Activated CD8-positive, alpha-beta memory T cell treated with anti-CD3 and anti-CD28 coated beads, Interleukin-2, amount 50 U/mL, for 1 hour (primary cell): ENCODE measurements around the gene POU6F2.
"Not testable (repeated sequence)": the region's sequence is repeated elsewhere in the genome, so short reads cannot be mapped to it uniquely, and the experiment has no call there.

Experiments used
- DNase-seq: peaks from one replicate; pipeline ENCODE4 v3.0.0-alpha.2; 2020; ENCODE audit errors: extremely low read depth

The POU6F2 gene, protein sequence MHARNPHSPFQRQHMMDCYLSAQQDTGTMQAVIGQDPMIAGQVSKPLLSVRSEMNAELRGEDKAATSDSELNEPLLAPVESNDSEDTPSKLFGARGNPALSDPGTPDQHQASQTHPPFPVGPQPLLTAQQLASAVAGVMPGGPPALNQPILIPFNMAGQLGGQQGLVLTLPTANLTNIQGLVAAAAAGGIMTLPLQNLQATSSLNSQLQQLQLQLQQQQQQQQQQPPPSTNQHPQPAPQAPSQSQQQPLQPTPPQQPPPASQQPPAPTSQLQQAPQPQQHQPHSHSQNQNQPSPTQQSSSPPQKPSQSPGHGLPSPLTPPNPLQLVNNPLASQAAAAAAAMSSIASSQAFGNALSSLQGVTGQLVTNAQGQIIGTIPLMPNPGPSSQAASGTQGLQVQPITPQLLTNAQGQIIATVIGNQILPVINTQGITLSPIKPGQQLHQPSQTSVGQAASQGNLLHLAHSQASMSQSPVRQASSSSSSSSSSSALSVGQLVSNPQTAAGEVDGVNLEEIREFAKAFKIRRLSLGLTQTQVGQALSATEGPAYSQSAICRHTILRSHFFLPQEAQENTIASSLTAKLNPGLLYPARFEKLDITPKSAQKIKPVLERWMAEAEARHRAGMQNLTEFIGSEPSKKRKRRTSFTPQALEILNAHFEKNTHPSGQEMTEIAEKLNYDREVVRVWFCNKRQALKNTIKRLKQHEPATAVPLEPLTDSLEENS

DNA sequence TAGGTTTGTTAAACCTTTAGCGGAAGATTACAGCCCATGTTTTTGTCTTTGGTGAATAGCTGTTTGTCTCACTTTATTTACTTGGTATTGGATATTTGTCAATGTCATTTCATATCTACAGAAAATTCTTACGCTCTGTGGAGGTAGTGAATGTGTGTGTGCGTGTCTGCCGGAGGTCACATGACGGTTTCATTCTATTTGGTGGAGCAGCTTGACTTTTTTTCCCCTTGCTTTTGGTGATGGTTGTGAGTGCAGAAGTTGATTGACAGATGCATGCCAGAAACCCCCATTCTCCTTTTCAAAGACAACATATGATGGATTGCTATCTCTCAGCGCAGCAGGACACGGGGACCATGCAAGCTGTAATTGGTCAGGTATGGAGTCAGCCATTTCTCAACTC lies at the start of gene POU6F2:
Gene POU6F2 (plus strand): TSS at position 225 of the 400 bp plus-strand sequence. CDS start 45 bp downstream, at position 270.
- no peak for DNase-seq

DNA sequence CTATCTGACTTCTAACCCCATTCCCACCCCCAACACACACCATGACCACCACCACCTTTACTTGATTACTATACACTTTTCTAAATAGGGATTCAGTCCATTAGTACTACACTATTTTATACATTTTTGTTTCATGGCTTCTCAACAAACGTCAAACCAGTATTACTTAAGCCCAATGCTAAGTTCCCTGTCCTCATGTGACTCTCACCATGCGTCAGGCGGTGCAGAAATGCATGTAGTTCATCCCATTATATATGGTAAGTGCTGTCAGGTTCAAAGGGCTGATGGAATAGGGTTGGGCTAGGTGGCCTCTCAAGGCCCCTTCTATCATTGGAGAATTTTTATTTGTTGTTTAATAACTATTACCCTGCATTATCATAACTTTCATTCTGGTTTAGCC lies 49.2 kb upstream of the POU6F2 start:
- DNase-seq = no peak

DNA sequence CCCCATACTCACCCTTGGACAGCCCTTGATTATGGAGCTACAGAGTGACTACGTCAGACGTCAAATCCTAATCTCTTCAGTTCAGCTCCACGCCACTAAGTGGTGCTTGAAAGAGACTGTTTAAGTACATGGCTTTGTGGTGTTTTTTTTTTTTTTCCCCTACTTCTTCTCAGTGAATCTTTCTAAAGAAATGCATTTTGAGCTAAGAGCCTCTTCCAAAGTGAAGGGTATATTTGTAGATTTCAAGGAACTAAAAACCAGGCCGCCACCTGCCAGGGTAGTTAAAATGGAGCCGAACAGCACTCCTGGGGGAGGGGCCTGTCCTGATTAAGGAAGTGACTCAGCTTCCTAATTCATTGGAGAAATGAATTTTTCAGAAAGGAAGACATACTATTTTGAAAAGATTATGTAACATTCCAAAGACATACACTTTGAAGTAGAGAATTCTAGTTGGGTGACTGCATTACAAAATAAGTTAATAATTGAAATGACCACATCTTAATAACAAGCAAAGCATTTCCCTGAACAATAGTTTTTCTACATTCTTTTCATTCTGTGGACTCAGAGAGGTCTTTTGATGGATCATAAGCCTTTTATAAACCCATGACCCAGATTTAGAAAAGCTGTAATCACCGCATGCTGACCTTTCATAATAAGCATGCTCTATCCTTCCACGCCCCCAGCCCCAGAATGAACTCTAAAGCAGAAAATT lies 48.1 kb upstream of the POU6F2 start:
- no peak for DNase-seq

DNA sequence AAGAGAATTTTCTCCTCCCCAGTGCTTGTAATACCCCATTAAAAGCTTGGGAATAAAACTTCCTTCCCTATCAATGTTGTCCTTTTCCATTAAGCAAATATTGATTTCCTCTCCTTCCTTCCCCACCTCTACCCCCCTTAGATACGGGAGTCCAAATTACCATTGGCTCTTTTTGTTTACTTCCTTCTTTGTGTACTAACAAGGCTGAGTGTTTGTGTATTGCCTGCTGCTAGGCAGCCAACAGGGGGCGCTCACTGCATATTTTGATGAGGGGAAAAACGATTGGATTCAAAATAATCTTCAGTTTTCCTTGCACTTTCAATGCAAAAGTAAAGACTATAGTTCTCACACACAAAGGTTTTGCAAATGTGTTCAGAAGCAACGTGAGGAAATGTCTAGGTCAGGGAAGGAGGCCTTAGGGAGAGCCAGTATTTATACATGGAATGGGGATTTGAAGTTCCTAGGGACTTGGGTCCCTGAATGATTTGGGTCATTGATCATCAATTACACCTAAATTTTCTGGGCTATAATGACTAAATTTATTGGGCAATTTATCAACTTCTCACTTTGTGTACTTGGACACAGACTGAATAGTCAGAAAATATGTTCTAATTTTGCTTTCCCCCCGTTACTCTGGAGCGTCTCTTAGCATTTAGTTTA lies 45.1 kb upstream of the POU6F2 start:
- no peak for DNase-seq

DNA sequence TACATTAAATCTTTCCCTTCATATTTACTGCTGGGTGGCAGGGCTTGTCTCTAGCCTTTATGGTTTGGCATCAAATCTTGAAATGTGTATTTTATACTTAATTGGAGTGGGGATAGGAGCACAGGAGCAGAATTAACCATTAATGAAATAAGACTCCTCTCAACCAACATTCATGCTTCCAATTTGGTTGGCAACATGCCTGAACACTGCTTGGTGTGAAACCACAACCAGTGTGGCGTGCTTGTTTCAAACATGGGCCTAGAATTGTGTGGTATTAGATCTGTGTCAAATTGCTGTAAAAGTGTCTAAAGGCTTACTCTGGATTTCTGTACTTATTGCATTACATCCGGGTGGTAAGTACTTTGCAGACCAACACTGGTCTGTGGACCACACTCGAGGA lies 43.7 kb upstream of the POU6F2 start:
- no peak for DNase-seq

DNA sequence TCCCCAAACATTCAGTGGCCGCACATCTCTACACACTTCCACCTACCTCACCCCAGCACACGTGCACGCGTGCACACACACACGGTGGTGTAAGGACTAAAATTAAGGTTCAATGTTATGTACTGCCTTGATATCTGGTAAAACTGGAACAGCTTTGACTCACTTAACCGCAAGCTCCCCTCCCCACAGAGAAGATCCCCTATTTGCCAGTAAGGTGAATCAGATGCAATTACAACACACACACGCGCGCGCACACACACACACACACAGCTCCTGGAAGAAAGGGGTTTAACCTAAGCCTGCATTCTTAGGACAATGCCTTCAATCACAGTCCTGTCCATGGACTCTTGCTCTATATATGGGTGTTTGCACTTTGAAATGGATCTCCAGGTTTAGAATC lies 43.2 kb upstream of the POU6F2 start:
- no peak for DNase-seq

DNA sequence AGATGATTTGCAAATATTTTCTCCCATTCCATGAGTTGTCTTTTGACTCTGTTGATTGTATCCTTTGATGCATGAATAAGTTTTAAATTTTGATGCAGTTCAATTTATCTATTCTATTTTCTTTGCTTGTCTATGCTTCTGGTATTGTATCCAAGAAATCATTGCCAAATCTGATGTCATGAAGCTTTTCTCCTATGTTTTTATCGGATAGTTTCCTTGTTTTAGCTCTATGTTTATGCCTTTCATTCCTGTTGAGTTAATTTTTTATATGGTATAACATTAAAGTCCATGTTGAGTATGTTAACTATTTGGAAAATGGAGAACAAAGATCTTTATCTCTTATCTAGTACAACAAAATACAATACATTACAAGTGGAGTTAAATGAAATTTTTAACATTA lies 41.1 kb upstream of the POU6F2 start:
- no peak for DNase-seq

DNA sequence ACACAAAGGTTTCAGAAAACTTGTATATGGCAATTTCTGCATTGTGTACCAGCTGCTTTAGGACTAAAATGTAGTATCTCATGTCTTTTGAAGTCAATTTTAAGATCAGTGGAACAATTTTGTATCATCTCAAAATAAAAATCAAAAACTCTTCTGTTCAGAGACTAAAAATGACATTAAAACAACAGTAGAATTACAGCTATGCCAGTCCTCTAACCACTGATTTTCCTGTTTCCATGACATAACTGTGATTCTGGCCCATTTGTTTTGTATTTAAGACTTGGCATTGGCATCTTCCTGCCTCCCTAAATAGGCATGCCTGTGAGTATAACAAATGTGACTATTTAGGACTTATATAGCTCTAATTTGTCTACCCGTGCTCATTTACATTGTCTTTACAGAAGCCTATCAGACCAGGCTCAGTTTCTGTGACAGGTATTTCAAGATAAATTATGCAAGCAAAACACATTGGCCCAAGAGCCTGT lies 39.7 kb upstream of the POU6F2 start:
- no peak for DNase-seq

DNA sequence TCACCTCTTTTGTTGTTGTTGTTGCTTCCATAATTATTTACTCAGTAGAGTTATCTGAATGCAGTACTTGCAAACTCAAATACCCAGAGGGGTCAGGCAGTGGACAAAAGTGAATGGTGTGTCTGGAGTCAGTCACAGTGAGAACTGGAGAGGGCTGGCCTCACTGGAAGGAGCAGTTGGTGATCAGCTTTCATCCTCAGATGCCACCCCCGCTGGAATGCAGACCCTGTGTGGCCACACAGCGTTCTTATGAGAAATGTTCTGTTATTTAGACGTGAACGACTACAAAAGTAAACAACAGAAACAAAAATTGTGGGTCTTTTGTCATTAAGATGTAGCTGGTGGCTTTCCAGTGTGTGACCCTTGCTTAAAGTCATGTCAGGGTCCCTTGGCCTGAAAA lies 39.1 kb upstream of the POU6F2 start:
- no peak for DNase-seq

DNA sequence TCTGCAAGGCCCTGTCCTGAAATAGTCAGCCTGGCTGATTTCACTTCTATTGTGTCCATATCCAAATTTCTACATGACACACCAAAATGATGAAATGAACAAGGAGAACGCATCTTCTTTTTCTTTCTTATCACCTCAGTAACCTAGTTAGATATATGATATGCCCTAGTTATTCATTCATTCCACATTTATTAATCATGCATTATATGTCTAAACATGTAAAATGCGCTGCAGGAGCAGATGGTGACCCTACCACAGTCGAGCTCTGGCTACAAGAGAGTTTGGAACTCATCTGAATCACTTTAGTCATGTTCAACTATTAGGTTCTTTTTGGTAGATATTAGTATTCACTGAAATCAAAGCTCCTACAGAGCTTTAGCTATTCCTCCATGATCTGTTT lies 36.9 kb upstream of the POU6F2 start:
- DNase-seq = no peak

DNA sequence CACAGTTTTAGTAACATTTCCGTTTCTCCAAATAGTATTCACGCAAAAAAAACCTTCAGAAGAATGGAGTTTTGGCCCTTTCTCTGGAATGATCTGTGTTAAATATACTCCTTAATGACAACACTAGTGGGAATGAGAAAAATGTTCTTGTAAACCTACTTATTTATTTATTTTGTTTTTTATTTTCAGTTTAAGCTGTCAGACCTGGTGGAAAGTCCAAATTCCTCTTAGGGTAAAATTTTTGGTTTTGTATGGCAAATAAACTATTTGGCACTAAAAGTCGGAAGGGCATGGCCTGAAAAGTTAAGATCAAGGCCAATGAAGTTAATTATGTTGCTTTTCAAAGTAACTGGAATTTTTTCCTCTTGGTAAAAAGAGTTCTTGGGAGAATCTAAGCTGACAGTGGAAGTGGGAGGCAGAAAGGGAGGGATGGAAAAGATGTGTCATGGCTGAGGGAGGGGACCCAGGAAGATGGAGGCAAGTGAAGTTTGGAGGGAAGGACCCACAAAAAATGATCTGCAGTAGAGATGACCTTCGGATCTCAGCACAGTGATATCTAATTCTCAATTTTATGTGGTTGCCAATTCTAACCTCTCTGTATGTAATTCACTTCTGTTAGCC lies 35.2 kb upstream of the POU6F2 start:
- no peak for DNase-seq

DNA sequence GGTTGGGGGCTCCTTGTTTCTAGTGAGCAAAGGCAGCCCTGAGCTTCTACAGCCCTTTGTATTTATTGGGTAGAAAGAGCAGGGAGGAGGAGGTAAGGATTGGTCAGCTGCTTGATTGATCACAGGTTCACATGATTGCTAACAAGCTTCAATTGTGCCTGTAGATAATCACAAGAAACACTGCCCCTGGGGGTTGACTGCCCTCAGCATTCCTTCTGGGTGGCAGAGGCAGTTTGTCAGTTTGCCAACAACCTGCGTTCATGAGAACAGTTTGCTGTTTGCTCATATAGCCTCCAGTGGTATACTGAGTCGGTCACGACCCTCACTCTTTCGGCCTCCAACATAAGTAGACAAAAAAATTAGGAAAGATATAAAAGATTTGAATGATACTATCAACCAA lies 30.2 kb upstream of the POU6F2 start:
- DNase-seq = not testable (repeated sequence)

DNA sequence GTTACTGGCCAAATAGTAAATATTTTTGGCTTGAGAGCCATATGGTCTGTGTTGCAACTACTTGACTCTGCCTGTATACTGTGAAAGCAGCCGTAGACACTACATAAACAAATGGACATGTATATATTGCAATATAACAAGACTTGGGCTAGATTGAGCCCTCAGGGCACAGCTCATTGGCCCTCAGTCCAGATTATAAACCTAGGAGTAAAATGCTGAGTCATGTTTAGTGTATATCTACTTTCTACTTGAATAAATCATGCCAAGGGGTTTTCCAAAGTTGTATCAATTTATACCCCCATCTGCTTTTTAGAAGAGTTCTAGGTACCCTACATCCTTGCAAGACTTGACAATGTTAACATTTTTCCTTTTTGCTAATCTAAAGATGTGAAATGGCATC lies 27.4 kb upstream of the POU6F2 start:
- DNase-seq = no peak

DNA sequence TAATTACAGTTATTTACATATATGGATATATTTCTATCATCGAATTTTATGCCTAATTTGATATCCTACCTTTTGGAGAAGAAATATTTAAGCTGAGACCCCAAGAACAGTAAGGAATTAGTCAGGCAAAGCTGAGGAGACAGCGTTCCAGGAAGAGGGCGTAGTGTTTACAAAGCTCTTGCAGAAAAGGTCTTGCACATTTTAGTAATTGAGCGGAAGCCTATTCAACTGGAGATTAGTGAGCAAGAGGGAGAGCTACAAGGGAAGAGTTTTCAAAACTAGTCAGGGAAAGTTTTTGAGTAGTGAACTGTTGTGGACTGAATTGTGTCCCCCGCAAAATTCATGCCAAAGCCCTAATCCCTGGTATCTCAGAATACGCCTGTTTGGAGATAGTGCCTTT lies 26.5 kb upstream of the POU6F2 start:
- no peak for DNase-seq

DNA sequence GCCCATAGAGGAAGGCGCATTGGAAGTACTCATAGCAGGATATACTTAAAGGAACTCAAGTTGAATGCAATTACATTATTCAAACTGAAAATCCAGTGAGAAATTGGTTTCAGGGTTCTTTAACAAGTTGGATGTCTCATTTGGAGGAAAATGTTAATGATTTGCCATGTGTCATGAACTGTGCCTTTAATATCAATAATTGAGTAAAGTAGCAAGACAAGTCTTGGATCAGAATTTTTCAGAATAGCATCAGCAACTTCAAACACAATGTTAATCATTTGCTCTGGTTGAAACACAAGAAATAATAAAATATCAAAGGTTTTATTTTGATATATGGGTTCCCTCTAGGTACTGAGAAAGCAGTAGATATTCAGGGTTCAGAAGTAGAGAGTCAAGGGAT lies 24.5 kb upstream of the POU6F2 start:
- no peak for DNase-seq

DNA sequence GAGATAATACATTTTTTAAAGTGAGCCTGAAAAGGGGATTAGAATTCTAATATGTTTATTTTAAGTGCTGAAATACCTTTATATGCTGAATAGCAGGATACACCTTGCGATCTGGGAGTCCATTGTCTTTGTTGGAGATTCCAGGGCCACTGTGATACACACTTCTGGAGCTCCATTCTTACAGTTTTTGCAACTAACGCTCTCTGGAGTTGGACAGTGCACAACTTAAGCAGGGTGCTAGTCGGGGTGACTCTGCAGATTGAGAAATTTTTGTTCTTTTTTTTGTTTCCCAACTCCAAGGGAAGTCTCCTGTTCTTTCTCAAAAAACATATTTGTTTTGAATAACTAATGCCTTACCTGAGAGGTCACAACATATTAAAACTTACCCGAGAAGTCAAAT lies 23.7 kb upstream of the POU6F2 start:
- DNase-seq = no peak

DNA sequence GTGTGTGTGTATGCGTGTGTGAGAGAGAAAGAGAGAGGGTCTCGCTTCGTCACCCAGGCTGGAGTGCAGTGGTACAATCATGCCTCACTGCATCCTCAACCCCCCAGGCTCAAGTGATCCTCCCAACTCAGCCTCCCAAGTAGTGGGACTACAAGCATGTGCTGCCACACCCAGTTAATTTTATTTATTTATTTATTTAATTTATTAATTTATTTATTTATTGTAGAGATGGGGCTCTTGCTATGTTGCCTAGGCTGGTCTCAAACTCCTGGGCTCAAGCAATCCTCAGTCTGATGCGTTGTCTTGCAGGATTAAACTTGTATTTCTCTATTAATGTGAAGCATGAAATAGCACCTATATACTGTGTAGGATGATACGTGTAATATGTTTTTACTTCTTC lies 21.8 kb upstream of the POU6F2 start:
- DNase-seq = no peak

DNA sequence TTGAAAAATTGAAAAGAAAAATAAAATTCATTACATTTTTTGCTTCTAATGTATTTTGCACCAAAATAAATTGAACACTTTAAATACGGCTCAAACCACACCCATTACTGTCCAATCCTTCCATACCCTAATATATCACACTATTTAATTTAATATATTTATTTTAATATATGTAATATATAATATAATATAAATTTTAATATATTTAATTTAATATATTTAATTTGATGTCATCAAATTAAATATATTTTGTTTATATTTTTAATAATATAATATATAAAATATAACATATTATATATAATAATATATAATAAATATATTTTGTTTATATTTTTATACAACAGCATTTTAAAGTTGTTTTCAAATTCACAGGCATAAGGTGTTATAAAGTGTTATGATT lies 15.7 kb upstream of the POU6F2 start:
- DNase-seq = no peak

DNA sequence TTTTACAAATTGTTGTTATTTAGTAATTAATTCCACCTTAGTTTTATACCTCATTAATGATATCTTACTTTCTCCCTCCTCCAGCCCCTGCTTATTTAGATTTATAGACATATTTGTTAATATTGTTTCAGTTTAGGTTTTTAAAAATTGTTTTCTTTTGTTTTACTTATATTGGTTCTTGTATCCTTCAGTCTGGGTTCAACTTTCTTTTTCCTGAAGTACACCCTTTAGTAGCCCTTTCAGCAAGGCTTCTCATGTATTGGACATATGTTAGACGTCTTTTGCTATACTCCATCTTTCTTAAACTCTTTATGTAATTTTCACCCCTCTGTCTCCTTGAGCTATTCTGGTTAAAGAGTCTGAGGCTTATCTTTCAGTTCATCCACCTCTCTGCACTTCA lies 12.8 kb upstream of the POU6F2 start:
- DNase-seq = no peak

DNA sequence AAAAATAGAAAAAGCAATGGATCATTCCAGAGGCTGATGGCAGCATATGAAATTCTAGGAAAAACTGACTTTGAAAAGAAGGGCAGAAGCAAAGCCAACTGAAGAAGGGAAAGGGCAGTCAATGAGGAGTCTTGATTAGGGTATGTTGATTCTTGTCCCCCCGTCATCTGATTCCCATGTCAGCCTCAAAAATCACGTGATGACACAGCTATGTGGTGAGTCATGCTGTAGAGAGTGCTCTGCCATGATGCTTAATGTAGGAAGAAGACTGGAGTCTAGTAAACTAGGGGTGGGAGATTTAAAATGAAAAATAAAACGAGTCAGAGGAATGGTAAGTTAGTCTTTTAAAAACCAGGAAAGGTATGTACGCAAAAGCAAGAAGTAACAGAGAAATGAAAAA lies 3.9 kb upstream of the POU6F2 start:
- no peak for DNase-seq

DNA sequence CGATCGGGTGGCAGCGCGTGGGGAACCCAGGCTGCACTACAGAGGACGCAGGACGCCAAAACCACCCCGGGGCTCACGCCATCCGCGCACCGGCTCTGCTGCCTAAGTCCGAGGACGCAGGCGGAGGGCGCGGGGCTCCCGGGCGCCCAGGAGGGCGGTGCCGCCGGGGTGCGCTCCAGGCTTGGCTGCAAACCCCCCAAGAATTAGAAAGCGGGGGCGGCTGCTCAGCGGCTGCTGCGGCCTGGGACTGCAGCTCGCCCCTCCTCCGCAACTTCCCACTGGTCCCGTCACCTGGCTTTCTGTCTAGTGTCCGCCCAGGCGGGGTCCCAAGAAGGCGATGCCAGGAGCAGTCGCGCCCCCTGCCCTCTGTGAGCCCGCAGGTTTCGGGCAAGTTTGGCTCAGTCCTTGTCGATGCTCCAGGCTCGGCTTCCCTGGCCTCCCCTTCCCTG lies 1.7 kb upstream of the POU6F2 start:
- no peak for DNase-seq

DNA sequence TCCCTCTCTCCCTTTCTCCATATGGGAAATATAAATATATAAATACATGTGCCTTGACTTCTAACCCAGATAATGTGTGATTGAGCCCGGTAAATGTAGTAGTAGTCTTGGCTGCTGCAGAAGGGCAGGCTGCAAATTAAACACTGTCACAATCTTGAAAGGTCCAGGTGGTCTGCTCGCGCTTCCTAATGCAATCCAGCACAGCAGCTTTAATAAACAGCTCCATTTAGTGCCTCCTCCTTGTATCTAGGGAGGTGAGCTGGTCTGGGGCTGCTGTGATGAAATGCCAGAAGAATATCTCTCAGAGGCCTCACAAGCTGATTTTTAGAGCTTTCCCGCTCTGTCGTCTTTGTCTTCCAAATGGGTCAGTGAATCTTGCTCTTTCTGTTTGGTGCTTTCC lies 782 bp downstream of the POU6F2 start:
- no peak for DNase-seq
